SK-N-SH (cell line): ENCODE results near the gene TEKT1. TPM values are rescaled to one million over a fixed set of nuclear protein-coding genes. Genes with fewer than 3 reads are reported as not detected.

Source experiments
- CTCF ChIA-PET: fragments of 300-600, 350-600 bp; formaldehyde crosslinking; extraction: SDS; loops from one replicate; lab custom pipeline; 2021; lab: Yijun Ruan, JAX
- POLR2A ChIA-PET: fragments of 350-600 bp; sonication (Branson Sonifier 250); formaldehyde crosslinking; extraction: SDS; loops from one replicate; lab custom pipeline; 2020; ENCODE audit warnings: antibody characterized with exemption, inconsistent platforms; lab: Yijun Ruan, JAX
- DNase-seq: peaks from one replicate; pipeline ENCODE4 v3.0.0; 2012
- H2AFZ ChIP-seq: fragments of 200-600 bp; sonication (generic); 2 replicates; pipeline ENCODE4 v1.8.1; 2016; ENCODE audit warnings: antibody characterized with exemption, mild to moderate bottlenecking, low read depth
- H3F3A ChIP-seq: fragments of 200-600 bp; sonication (generic); replicated peaks from 2 replicates; pipeline ENCODE3; 2016; ENCODE audit warnings: antibody characterized with exemption, mild to moderate bottlenecking; ENCODE audit not compliant: insufficient read depth
- H3K27ac ChIP-seq, 2 experiments: fragments of 200-500 bp in 1 of 2; fragments of 200-600 bp in 1 of 2; sonication (Bioruptor generic) in 1 of 2; sonication (generic), shearing (Covaris generic) in 1 of 2; 2 replicates each; pipeline versions ENCODE4 v1.5.1 to v1.6.1; 2014 to 2016; ENCODE audit warnings: low read depth in 2 of 2, inconsistent platforms in 1 of 2, low read length in 1 of 2, mild to moderate bottlenecking in 1 of 2, mixed read lengths in 1 of 2
- H3K27me3 ChIP-seq: fragments of 200-600 bp; sonication (generic), shearing (Covaris generic); 2 replicates; pipeline ENCODE4 v1.6.1; 2016; ENCODE audit warnings: mixed run types; ENCODE audit not compliant: insufficient read depth
- H3K36me3 ChIP-seq, 2 experiments: fragments of 200-500 bp in 1 of 2; fragments of 200-600 bp in 1 of 2; sonication (Bioruptor generic) in 1 of 2; sonication (generic) in 1 of 2; replicated peaks in 1 of 2; 2 replicates each; pipeline versions ENCODE3 to v1.5.1; 2014 to 2016; ENCODE audit warnings: low read length in 1 of 2, mild to moderate bottlenecking in 1 of 2; ENCODE audit not compliant: insufficient read depth in 2 of 2, control insufficient read depth in 1 of 2
- H3K4me1 ChIP-seq, 2 experiments: fragments of 200-500 bp in 1 of 2; fragments of 200-600 bp in 1 of 2; sonication (Bioruptor generic) in 1 of 2; sonication (generic), shearing (Covaris generic) in 1 of 2; 2 replicates each; pipeline versions ENCODE4 v1.5.1 to v1.6.1; 2014 to 2016; ENCODE audit warnings: low read depth in 1 of 2, low read length in 1 of 2, mixed run types in 1 of 2; ENCODE audit not compliant: insufficient read depth in 2 of 2, control insufficient read depth in 1 of 2
- H3K4me2 ChIP-seq: fragments of 200-600 bp; sonication (generic), shearing (Covaris generic); 2 replicates; pipeline ENCODE4 v1.6.1; 2017; ENCODE audit warnings: mixed run types
- H3K4me3 ChIP-seq, 2 experiments: fragments of 200-500 bp in 1 of 2; fragments of 200-600 bp in 1 of 2; sonication (Bioruptor generic) in 1 of 2; sonication (generic), shearing (Covaris generic) in 1 of 2; 2 replicates each; pipeline versions ENCODE4 v1.5.1 to v1.8.1; 2014 to 2016; ENCODE audit warnings: low read depth in 2 of 2, inconsistent platforms in 1 of 2, low read length in 1 of 2, mild to moderate bottlenecking in 1 of 2, mixed read lengths in 1 of 2, moderate library complexity in 1 of 2
- H3K79me2 ChIP-seq: fragments of 200-600 bp; sonication (generic); 2 replicates; pipeline ENCODE4 v1.8.1; 2017; ENCODE audit warnings: mild to moderate bottlenecking; ENCODE audit not compliant: insufficient read depth
- H3K9ac ChIP-seq: fragments of 200-600 bp; sonication (generic); 2 replicates; pipeline ENCODE4 v1.6.1; 2017; ENCODE audit warnings: mixed run types
- H3K9me2 ChIP-seq: fragments of 200-600 bp; sonication (generic); 2 replicates; pipeline ENCODE4 v1.6.1; 2017; ENCODE audit warnings: mixed run types
- H3K9me3 ChIP-seq: fragments of 200-600 bp; sonication (generic); 2 replicates; pipeline ENCODE4 v1.6.1; 2017; ENCODE audit warnings: mixed run types, mild to moderate bottlenecking, moderate library complexity
- H4K20me1 ChIP-seq: fragments of 200-600 bp; sonication (generic); 2 replicates; pipeline ENCODE4 v1.6.1; 2017; ENCODE audit warnings: mild to moderate bottlenecking, mixed run types; ENCODE audit not compliant: insufficient read depth
- CHD2 ChIP-seq: fragments of 150-350 bp; IDR thresholded peaks from 2 replicates; pipeline ENCODE4 v1.6.1; 2018; ENCODE audit warnings: low read length; ENCODE audit not compliant: partially characterized antibody
- EZH2phosphoT487 ChIP-seq: fragments of 200-600 bp; sonication (generic); IDR thresholded peaks from 2 replicates; pipeline ENCODE4 v1.6.1; 2017; ENCODE audit warnings: low read depth, mixed run types, mild to moderate bottlenecking, antibody characterized with exemption, moderate library complexity, borderline replicate concordance
- FOSL2 ChIP-seq: IDR thresholded peaks from 2 replicates; pipeline ENCODE4 v1.4.0; 2012; ENCODE audit warnings: low read depth, mild to moderate bottlenecking, moderate library complexity, borderline replicate concordance
- FOXM1 ChIP-seq: IDR thresholded peaks from 2 replicates; pipeline ENCODE4 v1.4.0; 2012; ENCODE audit warnings: low read depth, mild to moderate bottlenecking
- GABPA ChIP-seq: IDR thresholded peaks from 2 replicates; pipeline ENCODE4 v1.4.0; 2012; ENCODE audit warnings: low read depth, mild to moderate bottlenecking
- MEF2A ChIP-seq: IDR thresholded peaks from 2 replicates; pipeline ENCODE4 v1.4.0; 2012; ENCODE audit warnings: low read depth, borderline replicate concordance
- MXI1 ChIP-seq: IDR thresholded peaks from 2 replicates; pipeline ENCODE4 v1.6.1; 2012; ENCODE audit warnings: mild to moderate bottlenecking, low read depth, low read length, improper control_type of control experiment
- NRF1 ChIP-seq: IDR thresholded peaks from 2 replicates; pipeline ENCODE4 v1.6.1; 2012; ENCODE audit warnings: low read depth, mild to moderate bottlenecking, low read length
- RAD21 ChIP-seq: IDR thresholded peaks from 2 replicates; pipeline ENCODE4 v1.6.1; 2012; ENCODE audit warnings: mild to moderate bottlenecking, low read length
- RFX5 ChIP-seq: IDR thresholded peaks from 2 replicates; pipeline ENCODE4 v1.6.1; 2012; ENCODE audit warnings: mild to moderate bottlenecking, improper control_type of control experiment, low read length
- SMC3 ChIP-seq: IDR thresholded peaks from 2 replicates; pipeline ENCODE4 v1.6.1; 2012; ENCODE audit warnings: low read depth, low read length, improper control_type of control experiment
- TAF1 ChIP-seq: IDR thresholded peaks from 2 replicates; pipeline ENCODE4 v1.6.1; 2012; ENCODE audit warnings: low read depth, mild to moderate bottlenecking, low read length, moderate library complexity, borderline replicate concordance
- TCF12 ChIP-seq: IDR thresholded peaks from 2 replicates; pipeline ENCODE4 v1.4.0; 2012
- WGBS: methylation state at CpG from one replicate; pipeline ENCODE4 v1.1.6; 2017; ENCODE audit warnings: low lambda C conversion rate; 5-methylcytosine and 5-hydroxymethylcytosine counted together
- polyA plus RNA-seq, 3 experiments: library from polyadenylated mRNA; depleted of rRNA; stranded (reverse); fragments of >200 nt; gene quantifications; 2 replicates each; pipeline ENCODE4 v1.2.3, GENCODE V29; 2012
- TF ChIP-seq, protein P1 (sequence below): IDR thresholded peaks from 2 replicates; pipeline ENCODE4 v1.4.0; 2012; ENCODE audit warnings: low read depth, borderline replicate concordance
- TF ChIP-seq, protein P2 (sequence below): fragments of 150-350 bp; IDR thresholded peaks from 2 replicates; pipeline ENCODE4 v1.6.1; 2017; ENCODE audit warnings: antibody characterized with exemption, low read length, low read depth, borderline replicate concordance
- TF ChIP-seq, protein P3 (sequence below): IDR thresholded peaks from 2 replicates; pipeline ENCODE4; 2012
- TF ChIP-seq, protein P4 (sequence below): IDR thresholded peaks from 2 replicates; pipeline ENCODE4 v1.4.0; 2012; ENCODE audit warnings: low read depth, borderline replicate concordance

Gene TEKT1
- polyA plus RNA-seq, 1 of the 3 experiments (the other 2 are of a cell fraction): not detected

DNA sequence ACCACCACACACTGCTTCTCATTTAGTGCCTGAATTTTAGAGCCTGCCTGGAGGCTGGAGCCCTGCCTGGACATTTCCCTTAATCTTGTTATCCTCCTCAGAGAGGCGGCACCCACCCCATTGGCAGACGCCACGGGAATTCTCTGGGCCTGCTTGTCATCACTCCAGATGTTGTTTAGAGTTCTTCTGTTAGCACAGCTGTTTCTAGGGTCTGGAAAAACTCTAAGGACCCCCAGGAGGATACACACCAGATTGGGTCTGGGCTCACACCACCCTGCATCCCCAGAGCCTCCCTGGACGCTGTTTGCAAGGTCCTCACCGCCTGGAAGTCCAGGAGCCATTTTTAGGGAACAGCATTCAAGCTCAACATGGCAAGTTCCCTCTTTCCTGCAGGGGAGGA is 76.2 kb downstream of the TEKT1 start:
- H3K36me3 ChIP-seq: no peaks in the 10 kb centered on the region
- no peak overlapping the region for H3K4me2 ChIP-seq
- H3K27ac ChIP-seq: no peak overlapping the region
- no peaks in the 10 kb centered on the region for H3K27me3 ChIP-seq
- H3K9ac ChIP-seq: no peak overlapping the region
- no peak overlapping the region for H3K4me3 ChIP-seq
- H3K9me3 ChIP-seq: no peaks in the 10 kb centered on the region
- H3K79me2 ChIP-seq: no peaks in the 10 kb centered on the region
- CTCF ChIA-PET: no interaction called here
- WGBS: 65% methylated on average over 5 of the region's 5 CpGs
- DNase-seq: peak; percentile 36
- H3K9me2 ChIP-seq: no peaks in the 10 kb centered on the region
- no peak overlapping the region for H2AFZ ChIP-seq
- POLR2A ChIA-PET: no interaction called here
- no peaks in the 10 kb centered on the region for H4K20me1 ChIP-seq
- no peak for TF ChIP-seq SMC3
- TF ChIP-seq, protein P1, sequence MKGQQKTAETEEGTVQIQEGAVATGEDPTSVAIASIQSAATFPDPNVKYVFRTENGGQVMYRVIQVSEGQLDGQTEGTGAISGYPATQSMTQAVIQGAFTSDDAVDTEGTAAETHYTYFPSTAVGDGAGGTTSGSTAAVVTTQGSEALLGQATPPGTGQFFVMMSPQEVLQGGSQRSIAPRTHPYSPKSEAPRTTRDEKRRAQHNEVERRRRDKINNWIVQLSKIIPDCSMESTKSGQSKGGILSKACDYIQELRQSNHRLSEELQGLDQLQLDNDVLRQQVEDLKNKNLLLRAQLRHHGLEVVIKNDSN: no peak
- TF ChIP-seq, protein P2, sequence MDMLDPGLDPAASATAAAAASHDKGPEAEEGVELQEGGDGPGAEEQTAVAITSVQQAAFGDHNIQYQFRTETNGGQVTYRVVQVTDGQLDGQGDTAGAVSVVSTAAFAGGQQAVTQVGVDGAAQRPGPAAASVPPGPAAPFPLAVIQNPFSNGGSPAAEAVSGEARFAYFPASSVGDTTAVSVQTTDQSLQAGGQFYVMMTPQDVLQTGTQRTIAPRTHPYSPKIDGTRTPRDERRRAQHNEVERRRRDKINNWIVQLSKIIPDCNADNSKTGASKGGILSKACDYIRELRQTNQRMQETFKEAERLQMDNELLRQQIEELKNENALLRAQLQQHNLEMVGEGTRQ: no peak
- TF ChIP-seq MXI1: no peak
- no peak for TF ChIP-seq CHD2
- TF ChIP-seq, protein P3, sequence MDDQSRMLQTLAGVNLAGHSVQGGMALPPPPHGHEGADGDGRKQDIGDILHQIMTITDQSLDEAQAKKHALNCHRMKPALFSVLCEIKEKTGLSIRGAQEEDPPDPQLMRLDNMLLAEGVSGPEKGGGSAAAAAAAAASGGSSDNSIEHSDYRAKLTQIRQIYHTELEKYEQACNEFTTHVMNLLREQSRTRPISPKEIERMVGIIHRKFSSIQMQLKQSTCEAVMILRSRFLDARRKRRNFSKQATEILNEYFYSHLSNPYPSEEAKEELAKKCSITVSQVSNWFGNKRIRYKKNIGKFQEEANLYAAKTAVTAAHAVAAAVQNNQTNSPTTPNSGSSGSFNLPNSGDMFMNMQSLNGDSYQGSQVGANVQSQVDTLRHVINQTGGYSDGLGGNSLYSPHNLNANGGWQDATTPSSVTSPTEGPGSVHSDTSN: no peak
- TF ChIP-seq EZH2phosphoT487: no peak
- TF ChIP-seq, protein P4, sequence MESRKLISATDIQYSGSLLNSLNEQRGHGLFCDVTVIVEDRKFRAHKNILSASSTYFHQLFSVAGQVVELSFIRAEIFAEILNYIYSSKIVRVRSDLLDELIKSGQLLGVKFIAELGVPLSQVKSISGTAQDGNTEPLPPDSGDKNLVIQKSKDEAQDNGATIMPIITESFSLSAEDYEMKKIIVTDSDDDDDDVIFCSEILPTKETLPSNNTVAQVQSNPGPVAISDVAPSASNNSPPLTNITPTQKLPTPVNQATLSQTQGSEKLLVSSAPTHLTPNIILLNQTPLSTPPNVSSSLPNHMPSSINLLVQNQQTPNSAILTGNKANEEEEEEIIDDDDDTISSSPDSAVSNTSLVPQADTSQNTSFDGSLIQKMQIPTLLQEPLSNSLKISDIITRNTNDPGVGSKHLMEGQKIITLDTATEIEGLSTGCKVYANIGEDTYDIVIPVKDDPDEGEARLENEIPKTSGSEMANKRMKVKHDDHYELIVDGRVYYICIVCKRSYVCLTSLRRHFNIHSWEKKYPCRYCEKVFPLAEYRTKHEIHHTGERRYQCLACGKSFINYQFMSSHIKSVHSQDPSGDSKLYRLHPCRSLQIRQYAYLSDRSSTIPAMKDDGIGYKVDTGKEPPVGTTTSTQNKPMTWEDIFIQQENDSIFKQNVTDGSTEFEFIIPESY: no peak
- peaks cover 12% of the 10 kb centered on the region for H3F3A ChIP-seq
- H3K4me1 ChIP-seq: peaks cover 4 to 13% of the 10 kb centered on the region in 2 experiments; a peak in 3 of 4 replicates

DNA sequence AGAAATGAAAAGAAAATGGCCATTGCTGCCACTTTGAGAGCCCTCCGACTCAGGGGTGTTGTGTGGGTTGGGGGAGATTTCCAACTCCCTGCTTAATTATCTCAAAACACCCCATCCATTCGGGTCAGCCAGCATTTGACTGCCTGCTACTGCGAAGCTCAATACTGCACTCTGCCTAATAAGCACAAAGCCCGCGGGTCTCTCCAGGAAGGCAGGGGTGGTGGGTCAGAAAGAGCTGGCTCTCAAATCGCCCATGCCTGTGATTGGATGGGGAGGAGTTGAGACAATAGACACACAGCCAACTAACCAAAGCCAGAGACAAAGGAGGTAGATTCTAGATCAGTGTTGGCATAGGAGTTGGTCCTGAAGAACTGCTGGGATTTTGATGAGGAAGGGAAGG is 78.0 kb downstream of the TEKT1 start:
- Histone ChIP-seq H3K4me3 (no peak overlapping the region), H3K9me3 (no peaks in the 10 kb centered on the region), H3K36me3 (no peaks in the 10 kb centered on the region), H3K27ac (peak overlapping the region in 1 of 2 experiments; percentile 92; a peak in 2 of 4 replicates), H3K4me2 (no peak overlapping the region), H3K27me3 (no peaks in the 10 kb centered on the region), H4K20me1 (no peaks in the 10 kb centered on the region), H2AFZ (0 out of 2 replicates have a peak overlapping the region, but pooled peaks have one; percentile 60), H3K4me1 (peaks cover 4 to 13% of the 10 kb centered on the region in 2 experiments; a peak in 3 of 4 replicates), H3K9me2 (no peaks in the 10 kb centered on the region), H3K9ac (peak overlapping the region; percentile 62; the same call in 1 of the 2 replicates), H3F3A (peaks cover 12% of the 10 kb centered on the region), H3K79me2 (no peaks in the 10 kb centered on the region)
- TF ChIP-seq FOXM1 (no peak), FOSL2 (no peak), TAF1 (no peak), MEF2A (no peak), GABPA (no peak), RFX5 (no peak), NRF1 (no peak), CHD2 (no peak), RAD21 (no peak), TCF12 (no peak)
- TF ChIP-seq, protein P1: no peak
- DNase-seq: no peak
- CTCF ChIA-PET: no interaction called here
- POLR2A ChIA-PET: no interaction called here
- WGBS: 72% methylated on average over 6 of the region's 6 CpGs
